Transverse colon (tissue), 4 donors: ENCODE measurements around the gene SYT13. TPM values are rescaled to one million over a fixed set of nuclear protein-coding genes. Genes with fewer than 3 reads are reported as not detected.

Experiments used
- DNase-seq: peaks from one replicate; pipeline ENCODE4 v3.0.0-alpha.2; 2019
- H3K27ac ChIP-seq, 4 donors: fragments of 200-600 bp; sonication (generic); 2 replicates each; pipeline ENCODE4 v1.5.1; 2016 to 2018; ENCODE audit warnings: inconsistent platforms in 4 of 4
- H3K27me3 ChIP-seq: fragments of 200-600 bp; sonication (generic); 2 replicates; pipeline ENCODE4 v1.5.1; 2017; ENCODE audit warnings: inconsistent platforms
- H3K36me3 ChIP-seq, 4 donors: fragments of 200-600 bp; sonication (generic); 2 replicates each; pipeline ENCODE4 v1.5.1; 2017 to 2019; ENCODE audit warnings: inconsistent platforms in 4 of 4
- H3K4me1 ChIP-seq, 4 donors: fragments of 200-600 bp; sonication (generic); 2 replicates each; pipeline ENCODE4 v1.5.1; 2017 to 2020; ENCODE audit warnings: inconsistent platforms in 4 of 4
- H3K4me3 ChIP-seq, 4 donors: fragments of 200-600 bp; sonication (generic); 1 replicate in 1 of 4; 2 replicates in 3 of 4; pipeline versions ENCODE4 v1.5.1 to v1.6.1; 2017 to 2019; ENCODE audit warnings: inconsistent platforms in 4 of 4
- H3K9me3 ChIP-seq, 2 donors: fragments of 200-600 bp; sonication (generic); 2 replicates each; pipeline ENCODE4 v1.5.1; 2017 to 2019; ENCODE audit warnings: inconsistent platforms in 2 of 2
- CTCF ChIP-seq, 5 experiments: fragments of 200-600 bp in 3 of 5; fragments of 450-650 bp in 2 of 5; sonication (generic) in 3 of 5; IDR thresholded peaks; 1 replicate in 2 of 5; 2 replicates in 3 of 5; pipeline ENCODE4 v1.5.1; 2016 to 2017; ENCODE audit warnings: antibody characterized with exemption in 5 of 5, inconsistent platforms in 3 of 5, mild to moderate bottlenecking in 2 of 5, moderate library complexity in 1 of 5
- EP300 ChIP-seq: sonication (generic); formaldehyde crosslinking; IDR thresholded peaks from one replicate; pipeline ENCODE4 v1.6.1; 2017; ENCODE audit warnings: antibody characterized with exemption, low read depth
- POLR2A ChIP-seq: fragments of 450-650 bp; IDR thresholded peaks from one replicate; pipeline ENCODE4 v1.6.1; 2016; ENCODE audit warnings: antibody characterized with exemption, mild to moderate bottlenecking, moderate library complexity
- POLR2AphosphoS5 ChIP-seq, 3 donors: sonication (generic); formaldehyde crosslinking; IDR thresholded peaks; one replicate each; pipeline ENCODE4 v1.6.1; 2016; ENCODE audit warnings: antibody characterized with exemption in 3 of 3
- WGBS, 2 donors: methylation state at CpG; one replicate each; pipeline ENCODE4 v1.1.5; 2018; ENCODE audit warnings: low coverage in 1 of 2; 5-methylcytosine and 5-hydroxymethylcytosine counted together
- in situ Hi-C, 4 donors: fragments of 200-750 bp; cut with MboI; loops; one replicate each; pipeline versions ENCODE4 v1.15.0 to v1.15.1; 2017; ENCODE audit warnings: low sequenced_read_pairs in 3 of 4, low pct_ligation_motif_present in 1 of 4, low pct_unique_long_range_greater_than_20kb in 1 of 4
- intact Hi-C: fragments of 100-400 bp; cut with DNase I; formaldehyde crosslinking; loops from one replicate; pipeline ENCODE4 v1.15.1; 2023; ENCODE audit warnings: low total_unique reads
- total RNA-seq, 4 donors: library from RNA; depleted of rRNA; stranded (reverse); fragments of >200 nt; gene quantifications; one replicate each; pipeline ENCODE4 v1.1.0, GENCODE V29; 2016

The SYT13 gene
- total RNA-seq, 4 donors from 2014 or later: 10.5 to 28.6 (median 23.4) TPM

GRCh38 chr11:45324459-45324858 lies 38.3 kb upstream of the SYT13 start:
- no peaks in the 10 kb centered on the region for H3K36me3 ChIP-seq
- H3K4me3 ChIP-seq: no peak overlapping the region
- H3K4me1 ChIP-seq: no peaks in the 10 kb centered on the region
- no peak for DNase-seq
- TF ChIP-seq EP300 (no peak), POLR2AphosphoS5 (IDR thresholded peaks at IDR 0.05) (no peak), CTCF (IDR thresholded peaks at IDR 0.05) (no peak), POLR2A (no peak)
- peaks cover 0 to 8% of the 10 kb centered on the region in 2 donors for H3K9me3 ChIP-seq
- in situ Hi-C loops: loop anchor here in 2 of 4 donors (10.0 kb wide), 2 partner anchors 210 to 390 kb away; no protein-coding TSS in a partner anchor
- intact Hi-C loops: no loop called here
- H3K27me3 ChIP-seq: no peaks in the 10 kb centered on the region
- WGBS, 2 donors: 56 to 72% methylated on average over 5 to 6 of the region's 6 CpGs
- no peak overlapping the region for H3K27ac ChIP-seq

GRCh38 chr11:45323601-45324249 lies 37.6 kb upstream of the SYT13 start:
- WGBS, 2 donors: 81% methylated on average over 8 of the region's 8 CpGs; no CpG with 5 or more reads in 1 of the 2 donors
- in situ Hi-C loops (loop anchor here in 2 of 4 donors (10.0 kb wide), 2 partner anchors 209 to 389 kb away; no protein-coding TSS in a partner anchor), intact Hi-C loops (no loop called here)
- H3K9me3 ChIP-seq: peaks cover 0 to 8% of the 10 kb centered on the region in 2 donors
- H3K27me3 ChIP-seq: no peaks in the 10 kb centered on the region
- no peak overlapping the region for H3K27ac ChIP-seq
- H3K36me3 ChIP-seq: no peaks in the 10 kb centered on the region
- H3K4me1 ChIP-seq: no peaks in the 10 kb centered on the region
- TF ChIP-seq POLR2AphosphoS5 (IDR thresholded peaks at IDR 0.05) (no peak), CTCF (IDR thresholded peaks at IDR 0.05) (no peak), EP300 (no peak), POLR2A (no peak)
- DNase-seq: no peak
- H3K4me3 ChIP-seq: no peak overlapping the region

GRCh38 chr11:45322891-45323600 lies 36.9 kb upstream of the SYT13 start:
- H3K4me1 ChIP-seq: no peaks in the 10 kb centered on the region
- no peak overlapping the region for H3K27ac ChIP-seq
- intact Hi-C loops: no loop called here
- in situ Hi-C loops: loop anchor here in 2 of 4 donors (10.0 kb wide), 2 partner anchors 208 to 388 kb away; no protein-coding TSS in a partner anchor
- no peak for DNase-seq
- TF ChIP-seq CTCF (IDR thresholded peaks at IDR 0.05) (no peak), EP300 (no peak), POLR2AphosphoS5 (IDR thresholded peaks at IDR 0.05) (no peak), POLR2A (no peak)
- H3K4me3 ChIP-seq: no peak overlapping the region
- H3K27me3 ChIP-seq: no peaks in the 10 kb centered on the region
- WGBS, 2 donors: 72% methylated on average over 7 of the region's 7 CpGs; no CpG with 5 or more reads in 1 of the 2 donors
- H3K36me3 ChIP-seq: no peaks in the 10 kb centered on the region
- H3K9me3 ChIP-seq: peaks cover 0 to 8% of the 10 kb centered on the region in 2 donors

- H3K9me3 ChIP-seq: peaks cover 0 to 4% of the 10 kb centered on the region in 2 donors
- TF ChIP-seq POLR2AphosphoS5 (IDR thresholded peaks at IDR 0.05) (no peak), POLR2A (no peak), EP300 (no peak), CTCF (IDR thresholded peaks at IDR 0.05) (no peak)
- intact Hi-C loops (no loop called here), in situ Hi-C loops (loop anchor here in 2 of 4 donors (10.0 kb wide), 2 partner anchors 207 to 387 kb away; no protein-coding TSS in a partner anchor)
- H3K4me3 ChIP-seq: no peak overlapping the region
- 66 to 81% methylated on average over 4 to 8 of the region's 8 CpGs for WGBS, 2 donors
- no peak for DNase-seq
- H3K4me1 ChIP-seq: no peaks in the 10 kb centered on the region
- no peaks in the 10 kb centered on the region for H3K36me3 ChIP-seq
- H3K27me3 ChIP-seq: no peaks in the 10 kb centered on the region
- no peak overlapping the region for H3K27ac ChIP-seq
Measured at GRCh38 chr11:45322111-45322705, 36.1 kb upstream of the SYT13 start.
